Spinal cord (tissue), 10 donors: Measurements from ENCODE around the gene GBE1. TPM values are rescaled to one million over a fixed set of nuclear protein-coding genes. Genes with fewer than 3 reads are reported as not detected.
A peak's percentile ranks its signal among the peaks of the same experiment; 100 is the strongest.

ENCODE experiments used
- DNase-seq, 6 donors: peaks; one replicate each; pipeline versions ENCODE4 v3.0.0 to v3.0.0-alpha.2; 2013 to 2015; ENCODE audit warnings: low spot score in 6 of 6, low read depth in 4 of 6
- H3K27ac ChIP-seq: one replicate; pipeline ENCODE4 v1.5.1; 2013; ENCODE audit warnings: low read depth, low read length, control low read depth
- H3K27me3 ChIP-seq: one replicate; pipeline ENCODE4 v1.6.1; 2013; ENCODE audit warnings: low read length; ENCODE audit not compliant: control insufficient read depth, insufficient read depth
- H3K36me3 ChIP-seq: one replicate; pipeline ENCODE4 v1.6.1; 2013; ENCODE audit warnings: low read length; ENCODE audit not compliant: control insufficient read depth, insufficient read depth
- H3K4me1 ChIP-seq: one replicate; pipeline ENCODE4 v1.6.1; 2013; ENCODE audit warnings: low read length; ENCODE audit not compliant: control insufficient read depth, insufficient read depth
- H3K4me3 ChIP-seq: one replicate; pipeline ENCODE4 v1.5.1; 2013; ENCODE audit warnings: low read depth, low read length, control low read depth
- H3K9me3 ChIP-seq: one replicate; pipeline ENCODE4 v1.6.1; 2013; ENCODE audit warnings: low read length; ENCODE audit not compliant: control insufficient read depth, insufficient read depth
- WGBS: methylation state at CpG from one replicate; pipeline ENCODE4 v1.1.5; 2013; ENCODE audit warnings: missing lambda C conversion rate; ENCODE audit not compliant: insufficient coverage; 5-methylcytosine and 5-hydroxymethylcytosine counted together
- polyA plus RNA-seq, 2 donors: library from polyadenylated mRNA; unstranded; fragments of 120-200 nt; gene quantifications; one replicate each; pipeline ENCODE4 v1.2.1, GENCODE V29; 2013; ENCODE audit not compliant: insufficient read length in 2 of 2
- total RNA-seq, 2 donors: library from RNA; depleted of rRNA in 1 of 2; stranded (reverse); fragments of 120-200 nt in 1 of 2; fragments of >200 nt in 1 of 2; gene quantifications; one replicate each; pipeline versions ENCODE4 v1.2.3 to v1.2.4, GENCODE V29; 2013 to 2014
- donor health status: healthy.

GBE1 gene
- total and polyA plus RNA-seq, 4 donors, result 14.0 to 29.7 (median 19.1) TPM

- WGBS, result 100% methylated on average over 1 of the region's 7 CpGs
- no peak overlapping the region for H3K27ac ChIP-seq
Measured at GRCh38 chr3:81689617-81690016, 71.8 kb downstream of the GBE1 start.

GRCh38 chr3:81684751-81685395, 76.6 kb downstream of the GBE1 start:
- no peak overlapping the region for H3K27ac ChIP-seq
- WGBS, result 100% methylated on average over 1 of the region's 4 CpGs
- DNase-seq, result no peak

More at GRCh38 chr3:81689617-81690016, 71.8 kb downstream of the GBE1 start:
- H3K27me3 ChIP-seq, result no peaks in the 10 kb centered on the region
- H3K36me3 ChIP-seq, result no peaks in the 10 kb centered on the region
- no peaks in the 10 kb centered on the region for H3K4me1 ChIP-seq
- DNase-seq, result no peak
- no peaks in the 10 kb centered on the region for H3K9me3 ChIP-seq
- H3K4me3 ChIP-seq, result no peak overlapping the region

GRCh38 chr3:81676706-81677456, 84.6 kb downstream of the GBE1 start:
- no peak for DNase-seq
- 92% methylated on average over 2 of the region's 5 CpGs for WGBS
- Histone ChIP-seq H3K27me3 (no peaks in the 10 kb centered on the region), H3K9me3 (no peaks in the 10 kb centered on the region), H3K36me3 (no peaks in the 10 kb centered on the region), H3K4me1 (no peaks in the 10 kb centered on the region), H3K27ac (no peak overlapping the region), H3K4me3 (no peak overlapping the region)

More at GRCh38 chr3:81684751-81685395, 76.6 kb downstream of the GBE1 start:
- Histone ChIP-seq H3K36me3 (no peaks in the 10 kb centered on the region), H3K27me3 (no peaks in the 10 kb centered on the region), H3K4me3 (no peak overlapping the region), H3K4me1 (no peaks in the 10 kb centered on the region), H3K9me3 (no peaks in the 10 kb centered on the region)

- no peak for DNase-seq
- H3K27ac ChIP-seq, result no peak overlapping the region
- no peaks in the 10 kb centered on the region for H3K27me3 ChIP-seq
- H3K4me3 ChIP-seq, result no peak overlapping the region
- H3K9me3 ChIP-seq, result no peaks in the 10 kb centered on the region
- H3K4me1 ChIP-seq, result no peaks in the 10 kb centered on the region
- no peaks in the 10 kb centered on the region for H3K36me3 ChIP-seq
Measured at GRCh38 chr3:81674690-81675089, 86.8 kb downstream of the GBE1 start.

GRCh38 chr3:81668283-81668682, 93.2 kb downstream of the GBE1 start:
- no peak for DNase-seq
- Histone ChIP-seq H3K4me1 (no peaks in the 10 kb centered on the region), H3K9me3 (no peaks in the 10 kb centered on the region), H3K27ac (no peak overlapping the region), H3K36me3 (no peaks in the 10 kb centered on the region), H3K4me3 (no peak overlapping the region), H3K27me3 (no peaks in the 10 kb centered on the region)
- WGBS, result no CpG with 5 or more reads among the region's 3 CpGs

- no peaks in the 10 kb centered on the region for H3K27me3 ChIP-seq
- H3K4me1 ChIP-seq, result no peaks in the 10 kb centered on the region
- no peak overlapping the region for H3K4me3 ChIP-seq
- no peaks in the 10 kb centered on the region for H3K36me3 ChIP-seq
- DNase-seq, result peak in 3 of 6 donors; percentile 4 to 54 (median 36)
- no peak overlapping the region for H3K27ac ChIP-seq
- H3K9me3 ChIP-seq, result no peaks in the 10 kb centered on the region
Measured at GRCh38 chr3:81666502-81667121, 94.8 kb downstream of the GBE1 start.

GRCh38 chr3:81663114-81663513, 98.3 kb downstream of the GBE1 start:
- Histone ChIP-seq H3K36me3 (no peaks in the 10 kb centered on the region), H3K4me1 (no peaks in the 10 kb centered on the region), H3K27me3 (no peaks in the 10 kb centered on the region), H3K27ac (no peak overlapping the region), H3K4me3 (no peak overlapping the region), H3K9me3 (no peaks in the 10 kb centered on the region)
- WGBS, result 93% methylated on average over 7 of the region's 10 CpGs
- no peak for DNase-seq

GRCh38 chr3:81660036-81660435, 101.4 kb downstream of the GBE1 start:
- no peaks in the 10 kb centered on the region for H3K36me3 ChIP-seq
- H3K4me3 ChIP-seq, result no peak overlapping the region
- no peak overlapping the region for H3K27ac ChIP-seq
- H3K27me3 ChIP-seq, result no peaks in the 10 kb centered on the region
- H3K9me3 ChIP-seq, result no peaks in the 10 kb centered on the region
- H3K4me1 ChIP-seq, result no peaks in the 10 kb centered on the region
- DNase-seq, result no peak
- no CpG with 5 or more reads among the region's 1 CpG for WGBS

GRCh38 chr3:81658322-81658997, 103.0 kb downstream of the GBE1 start:
- Histone ChIP-seq H3K27me3 (no peaks in the 10 kb centered on the region), H3K27ac (no peak overlapping the region), H3K4me3 (no peak overlapping the region), H3K9me3 (no peaks in the 10 kb centered on the region), H3K36me3 (no peaks in the 10 kb centered on the region), H3K4me1 (no peaks in the 10 kb centered on the region)
- no CpG with 5 or more reads among the region's 3 CpGs for WGBS
- DNase-seq, result no peak
